Heart left ventricle (tissue), 13 donors: ENCODE data around the gene GSK3A.

Experiments
- POLR2A ChIP-seq, 2 donors: fragments of 450-650 bp; IDR thresholded peaks; one replicate each; pipeline ENCODE4 v1.6.1; 2017; ENCODE audit warnings: antibody characterized with exemption in 2 of 2, mild to moderate bottlenecking in 2 of 2, moderate library complexity in 2 of 2
- TF ChIP-seq, protein P1 (sequence below), 12 donors: fragments of 200-600 bp; sonication (generic) in 4 of 12; IDR thresholded peaks; one replicate each; pipeline versions ENCODE4 v1.5.0 to v1.8.0; 2018 to 2022; ENCODE audit warnings: antibody characterized with exemption in 12 of 12, mild to moderate bottlenecking in 5 of 12
- donor health status: ischemic (EF 13 %, LVEDD 7.1; RV severe dilation, severe dysfunction).
- donor health status: DM: no; HTN: yes; CAD: no.
- donor health status: DM: no; HTN: no; CAD: no.
- donor health status: ischemic (EF 25% LVEDD 6.9; RV normal size, moderate dysfunction).
- donor health status: ischemic (EF 25% LVEDD 5.7; RV mildly dilated, moderate dysfunction).
- donor health status: ischemic (EF 35%, LVEDD 5.7; RV mildly dilated, moderate dysfunction).
- donor health status: nonischemic (EF 11% LVEDD 7.7; RV severe dilation, severe dysfunction).
- donor health status: DM: yes; HTN: yes; CAD: no.
- donor health status: PGD.
- donor health status: ischemic (EF 29% LVEDD 5.4; RV normal size, mild dysfunction).
- donor health status: nonischemic (EF 23%, LVEDD 6.1; RV moderate dilation, normal function).

DNA sequence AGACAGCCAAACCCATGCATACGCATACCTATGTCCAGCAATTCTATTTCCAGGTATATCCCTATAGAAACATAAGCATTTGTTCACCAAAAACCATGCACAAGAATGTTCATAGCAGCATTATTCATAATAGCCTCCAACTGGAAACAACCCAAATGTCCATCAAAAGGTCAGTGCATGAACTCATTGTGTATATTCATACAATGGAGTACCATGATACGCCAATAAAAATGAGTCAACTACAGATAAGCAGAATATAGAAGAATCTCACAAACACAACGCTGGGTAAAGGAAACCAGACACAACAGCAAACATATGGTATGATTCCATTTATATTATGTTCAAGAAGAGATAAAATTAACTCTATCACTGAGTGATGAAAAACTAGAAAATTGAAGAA is 48.7 kb downstream of the GSK3A start:
- TF ChIP-seq, protein P1, sequence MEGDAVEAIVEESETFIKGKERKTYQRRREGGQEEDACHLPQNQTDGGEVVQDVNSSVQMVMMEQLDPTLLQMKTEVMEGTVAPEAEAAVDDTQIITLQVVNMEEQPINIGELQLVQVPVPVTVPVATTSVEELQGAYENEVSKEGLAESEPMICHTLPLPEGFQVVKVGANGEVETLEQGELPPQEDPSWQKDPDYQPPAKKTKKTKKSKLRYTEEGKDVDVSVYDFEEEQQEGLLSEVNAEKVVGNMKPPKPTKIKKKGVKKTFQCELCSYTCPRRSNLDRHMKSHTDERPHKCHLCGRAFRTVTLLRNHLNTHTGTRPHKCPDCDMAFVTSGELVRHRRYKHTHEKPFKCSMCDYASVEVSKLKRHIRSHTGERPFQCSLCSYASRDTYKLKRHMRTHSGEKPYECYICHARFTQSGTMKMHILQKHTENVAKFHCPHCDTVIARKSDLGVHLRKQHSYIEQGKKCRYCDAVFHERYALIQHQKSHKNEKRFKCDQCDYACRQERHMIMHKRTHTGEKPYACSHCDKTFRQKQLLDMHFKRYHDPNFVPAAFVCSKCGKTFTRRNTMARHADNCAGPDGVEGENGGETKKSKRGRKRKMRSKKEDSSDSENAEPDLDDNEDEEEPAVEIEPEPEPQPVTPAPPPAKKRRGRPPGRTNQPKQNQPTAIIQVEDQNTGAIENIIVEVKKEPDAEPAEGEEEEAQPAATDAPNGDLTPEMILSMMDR (IDR thresholded peaks at IDR 0.05), result no peak
- TF ChIP-seq POLR2A (IDR thresholded peaks at IDR 0.05), result no peak
